ENCODE results near the gene PRLR. TPM values are rescaled to one million over a fixed set of nuclear protein-coding genes. Genes with fewer than 3 reads are reported as not detected.

Gene PRLR
- total and polyA plus RNA-seq, 4 donors, result 3.5 to 44.5 (median 14.3) TPM

DNA sequence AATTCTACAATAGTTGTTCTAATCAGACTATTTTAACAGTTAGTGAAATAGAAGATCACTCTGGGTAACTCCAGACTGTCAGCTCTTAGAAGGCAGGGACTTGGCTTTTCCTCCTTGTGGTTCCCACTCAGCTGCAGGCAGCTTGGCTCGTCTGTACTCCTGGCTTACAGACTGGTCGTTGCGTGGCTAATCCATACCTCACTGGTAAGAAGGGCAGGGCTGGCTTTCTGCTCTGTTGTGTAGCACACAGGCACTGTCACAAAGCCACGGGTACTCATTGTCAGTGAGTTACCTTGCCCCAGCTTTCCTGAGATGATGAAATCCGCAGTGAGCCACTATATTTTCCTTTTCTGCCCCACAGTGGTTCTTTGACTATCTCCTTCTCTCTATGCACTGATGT lies 1.8 kb upstream of the PRLR start (continued):
- TF ChIP-seq, protein P1, sequence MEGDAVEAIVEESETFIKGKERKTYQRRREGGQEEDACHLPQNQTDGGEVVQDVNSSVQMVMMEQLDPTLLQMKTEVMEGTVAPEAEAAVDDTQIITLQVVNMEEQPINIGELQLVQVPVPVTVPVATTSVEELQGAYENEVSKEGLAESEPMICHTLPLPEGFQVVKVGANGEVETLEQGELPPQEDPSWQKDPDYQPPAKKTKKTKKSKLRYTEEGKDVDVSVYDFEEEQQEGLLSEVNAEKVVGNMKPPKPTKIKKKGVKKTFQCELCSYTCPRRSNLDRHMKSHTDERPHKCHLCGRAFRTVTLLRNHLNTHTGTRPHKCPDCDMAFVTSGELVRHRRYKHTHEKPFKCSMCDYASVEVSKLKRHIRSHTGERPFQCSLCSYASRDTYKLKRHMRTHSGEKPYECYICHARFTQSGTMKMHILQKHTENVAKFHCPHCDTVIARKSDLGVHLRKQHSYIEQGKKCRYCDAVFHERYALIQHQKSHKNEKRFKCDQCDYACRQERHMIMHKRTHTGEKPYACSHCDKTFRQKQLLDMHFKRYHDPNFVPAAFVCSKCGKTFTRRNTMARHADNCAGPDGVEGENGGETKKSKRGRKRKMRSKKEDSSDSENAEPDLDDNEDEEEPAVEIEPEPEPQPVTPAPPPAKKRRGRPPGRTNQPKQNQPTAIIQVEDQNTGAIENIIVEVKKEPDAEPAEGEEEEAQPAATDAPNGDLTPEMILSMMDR (IDR thresholded peaks at IDR 0.05; ENCODE audit: low read depth, low read length, missing input control), result no peak

GRCh38 chr5:35229076-35230037 lies 930 bp downstream of the PRLR start:
- peak; percentile 44 for DNase-seq (ENCODE audit: low spot score)
- H3K27me3 ChIP-seq (ENCODE audit: control insufficient read depth in 4 of 4, insufficient read depth in 4 of 4, low read length in 3 of 4), result no peaks in the 10 kb centered on the region
- peak overlapping the region; percentile 36 to 74 (median 64) for H3K4me3 ChIP-seq (ENCODE audit: low read depth in 1 of 3, low read length in 3 of 3)
- H3K9ac ChIP-seq (ENCODE audit: low read depth in 1 of 2, low read length in 2 of 2), result peak overlapping the region in 1 of 2 donors; percentile 36
- no peaks in the 10 kb centered on the region for H3K9me3 ChIP-seq (ENCODE audit: control insufficient read depth in 4 of 4, low read length in 3 of 4)
- no peaks in the 10 kb centered on the region for H3K36me3 ChIP-seq (ENCODE audit: control insufficient read depth in 4 of 4, insufficient read depth in 3 of 4, low read depth in 1 of 4, low read length in 3 of 4)
- H3K4me1 ChIP-seq (ENCODE audit: control insufficient read depth in 4 of 4, insufficient read depth in 4 of 4, low read length in 3 of 4), result peaks cover 2 to 19% (median 14%) of the 10 kb centered on the region in 4 donors
- TF ChIP-seq HNF4A (conservative IDR thresholded peaks at IDR 0.05) (peak; percentile 26 to 50), RXRA (IDR thresholded peaks at IDR 0.05) (peak; percentile 46 to 76), TAF1 (conservative IDR thresholded peaks at IDR 0.05) (peak; percentile 48), FOXA2 (IDR thresholded peaks at IDR 0.05) (no peak), RAD21 (IDR thresholded peaks at IDR 0.05) (peak; percentile 84 to 89), FOXA1 (IDR thresholded peaks at IDR 0.05) (peak; percentile 18), HNF4G (IDR thresholded peaks at IDR 0.05) (peak; percentile 12), SP1 (IDR thresholded peaks at IDR 0.05) (peak; percentile 41), NR2F2 (IDR thresholded peaks at IDR 0.05) (no peak)
- TF ChIP-seq, protein P1 (IDR thresholded peaks at IDR 0.05; ENCODE audit: low read depth, low read length, missing input control), result peak; percentile 66
- TF ChIP-seq, protein P2, sequence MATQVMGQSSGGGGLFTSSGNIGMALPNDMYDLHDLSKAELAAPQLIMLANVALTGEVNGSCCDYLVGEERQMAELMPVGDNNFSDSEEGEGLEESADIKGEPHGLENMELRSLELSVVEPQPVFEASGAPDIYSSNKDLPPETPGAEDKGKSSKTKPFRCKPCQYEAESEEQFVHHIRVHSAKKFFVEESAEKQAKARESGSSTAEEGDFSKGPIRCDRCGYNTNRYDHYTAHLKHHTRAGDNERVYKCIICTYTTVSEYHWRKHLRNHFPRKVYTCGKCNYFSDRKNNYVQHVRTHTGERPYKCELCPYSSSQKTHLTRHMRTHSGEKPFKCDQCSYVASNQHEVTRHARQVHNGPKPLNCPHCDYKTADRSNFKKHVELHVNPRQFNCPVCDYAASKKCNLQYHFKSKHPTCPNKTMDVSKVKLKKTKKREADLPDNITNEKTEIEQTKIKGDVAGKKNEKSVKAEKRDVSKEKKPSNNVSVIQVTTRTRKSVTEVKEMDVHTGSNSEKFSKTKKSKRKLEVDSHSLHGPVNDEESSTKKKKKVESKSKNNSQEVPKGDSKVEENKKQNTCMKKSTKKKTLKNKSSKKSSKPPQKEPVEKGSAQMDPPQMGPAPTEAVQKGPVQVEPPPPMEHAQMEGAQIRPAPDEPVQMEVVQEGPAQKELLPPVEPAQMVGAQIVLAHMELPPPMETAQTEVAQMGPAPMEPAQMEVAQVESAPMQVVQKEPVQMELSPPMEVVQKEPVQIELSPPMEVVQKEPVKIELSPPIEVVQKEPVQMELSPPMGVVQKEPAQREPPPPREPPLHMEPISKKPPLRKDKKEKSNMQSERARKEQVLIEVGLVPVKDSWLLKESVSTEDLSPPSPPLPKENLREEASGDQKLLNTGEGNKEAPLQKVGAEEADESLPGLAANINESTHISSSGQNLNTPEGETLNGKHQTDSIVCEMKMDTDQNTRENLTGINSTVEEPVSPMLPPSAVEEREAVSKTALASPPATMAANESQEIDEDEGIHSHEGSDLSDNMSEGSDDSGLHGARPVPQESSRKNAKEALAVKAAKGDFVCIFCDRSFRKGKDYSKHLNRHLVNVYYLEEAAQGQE (IDR thresholded peaks at IDR 0.05), result no peak
- TF ChIP-seq, protein P3, sequence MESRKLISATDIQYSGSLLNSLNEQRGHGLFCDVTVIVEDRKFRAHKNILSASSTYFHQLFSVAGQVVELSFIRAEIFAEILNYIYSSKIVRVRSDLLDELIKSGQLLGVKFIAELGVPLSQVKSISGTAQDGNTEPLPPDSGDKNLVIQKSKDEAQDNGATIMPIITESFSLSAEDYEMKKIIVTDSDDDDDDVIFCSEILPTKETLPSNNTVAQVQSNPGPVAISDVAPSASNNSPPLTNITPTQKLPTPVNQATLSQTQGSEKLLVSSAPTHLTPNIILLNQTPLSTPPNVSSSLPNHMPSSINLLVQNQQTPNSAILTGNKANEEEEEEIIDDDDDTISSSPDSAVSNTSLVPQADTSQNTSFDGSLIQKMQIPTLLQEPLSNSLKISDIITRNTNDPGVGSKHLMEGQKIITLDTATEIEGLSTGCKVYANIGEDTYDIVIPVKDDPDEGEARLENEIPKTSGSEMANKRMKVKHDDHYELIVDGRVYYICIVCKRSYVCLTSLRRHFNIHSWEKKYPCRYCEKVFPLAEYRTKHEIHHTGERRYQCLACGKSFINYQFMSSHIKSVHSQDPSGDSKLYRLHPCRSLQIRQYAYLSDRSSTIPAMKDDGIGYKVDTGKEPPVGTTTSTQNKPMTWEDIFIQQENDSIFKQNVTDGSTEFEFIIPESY (IDR thresholded peaks at IDR 0.05), result no peak
- 4% methylated on average over 30 of the region's 30 CpGs for WGBS
- H3K27ac ChIP-seq (ENCODE audit: low read depth in 1 of 2, low read length in 2 of 2), result peak overlapping the region; percentile 76 to 90

Data from liver (tissue), 9 donors.